ENCODE data around the gene PDZD2. TPM values are rescaled to one million over a fixed set of nuclear protein-coding genes. Genes with fewer than 3 reads are reported as not detected.

The PDZD2 gene
- polyA plus RNA-seq, 3 donors, result 0.10 TPM; not detected in 2

- intact Hi-C loops (cut with micrococcal nuclease), result no loop called here
- no peak overlapping the region for H3K4me2 ChIP-seq (replicated peaks; ENCODE audit: extremely low read depth, low read length, poor library complexity, severe bottlenecking)
- peaks cover 0 to 2% (median 0%) of the 10 kb centered on the region in 3 donors for H3K27me3 Mint-ChIP-seq (ENCODE audit: low read depth in 3 of 3)
These were observed 391.3 kb downstream of the PDZD2 start for GRCh38 chr5:32030222-32030621.

DNA sequence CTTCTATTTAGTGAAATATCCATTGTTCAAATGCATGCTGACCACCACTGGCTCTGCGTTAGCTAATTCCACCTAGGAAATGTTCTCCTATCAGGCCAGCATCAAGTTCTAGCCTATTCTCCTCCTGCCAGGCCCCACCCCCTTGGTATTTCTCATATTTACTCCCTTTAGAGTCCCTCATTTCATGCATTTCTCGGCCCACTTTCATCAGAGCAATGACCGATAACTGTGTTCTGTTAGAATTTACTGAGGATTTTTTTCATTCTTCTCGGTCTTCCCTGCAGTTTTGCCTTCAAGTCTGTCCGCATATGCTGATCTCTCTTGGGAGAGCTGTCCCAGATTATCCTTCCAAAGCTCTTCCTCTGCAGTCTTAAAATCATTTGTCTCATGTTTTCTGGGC lies 391.8 kb downstream of the PDZD2 start:
- H3K4me3 ChIP-seq (replicated peaks in 1 of 3; ENCODE audit: low read depth in 2 of 3, low read length in 3 of 3), result no peak overlapping the region
- no peak overlapping the region for H3K27ac ChIP-seq (ENCODE audit: low read depth in 1 of 2, low read length in 2 of 2)
- intact Hi-C loops (cut with micrococcal nuclease), result no loop called here
- Mint-ChIP-seq H3K27me3 (ENCODE audit: low read depth in 3 of 3) (peaks cover 0 to 2% (median 0%) of the 10 kb centered on the region in 3 donors), H3K9me3 (no peaks in the 10 kb centered on the region), H3K36me3 (no peaks in the 10 kb centered on the region), H3K27ac (peak overlapping the region in 1 of 7 donors; percentile 40), H3K4me3 (no peak overlapping the region), H3K4me1 (peaks cover 42% of the 10 kb centered on the region)
- DNase-seq, result no peak
- H3K27me3 ChIP-seq (ENCODE audit: control insufficient read depth in 2 of 2, insufficient read depth in 2 of 2, low read length in 2 of 2), result no peaks in the 10 kb centered on the region
- no peaks in the 10 kb centered on the region for H3K36me3 ChIP-seq (replicated peaks in 1 of 2; ENCODE audit: control insufficient read depth in 1 of 2, insufficient read depth in 2 of 2, low read length in 2 of 2)
- no peaks in the 10 kb centered on the region for H4K20me1 ChIP-seq (ENCODE audit: insufficient read depth, low read length)
- H3K79me2 ChIP-seq (ENCODE audit: insufficient read depth, low read length), result no peaks in the 10 kb centered on the region
- no peaks in the 10 kb centered on the region for H3K9me3 ChIP-seq (replicated peaks in 1 of 2; ENCODE audit: control insufficient read depth in 1 of 2, insufficient read depth in 1 of 2, low read length in 2 of 2)
- no peak overlapping the region for H3K4me2 ChIP-seq (replicated peaks; ENCODE audit: extremely low read depth, low read length, poor library complexity, severe bottlenecking)
- no peak overlapping the region for H3K9ac ChIP-seq (ENCODE audit: insufficient read depth, low read length, poor library complexity, severe bottlenecking)
- no peak overlapping the region for H2AFZ ChIP-seq (ENCODE audit: insufficient read depth, low read depth, low read length, poor library complexity, severe bottlenecking)
- TF ChIP-seq, protein P1, sequence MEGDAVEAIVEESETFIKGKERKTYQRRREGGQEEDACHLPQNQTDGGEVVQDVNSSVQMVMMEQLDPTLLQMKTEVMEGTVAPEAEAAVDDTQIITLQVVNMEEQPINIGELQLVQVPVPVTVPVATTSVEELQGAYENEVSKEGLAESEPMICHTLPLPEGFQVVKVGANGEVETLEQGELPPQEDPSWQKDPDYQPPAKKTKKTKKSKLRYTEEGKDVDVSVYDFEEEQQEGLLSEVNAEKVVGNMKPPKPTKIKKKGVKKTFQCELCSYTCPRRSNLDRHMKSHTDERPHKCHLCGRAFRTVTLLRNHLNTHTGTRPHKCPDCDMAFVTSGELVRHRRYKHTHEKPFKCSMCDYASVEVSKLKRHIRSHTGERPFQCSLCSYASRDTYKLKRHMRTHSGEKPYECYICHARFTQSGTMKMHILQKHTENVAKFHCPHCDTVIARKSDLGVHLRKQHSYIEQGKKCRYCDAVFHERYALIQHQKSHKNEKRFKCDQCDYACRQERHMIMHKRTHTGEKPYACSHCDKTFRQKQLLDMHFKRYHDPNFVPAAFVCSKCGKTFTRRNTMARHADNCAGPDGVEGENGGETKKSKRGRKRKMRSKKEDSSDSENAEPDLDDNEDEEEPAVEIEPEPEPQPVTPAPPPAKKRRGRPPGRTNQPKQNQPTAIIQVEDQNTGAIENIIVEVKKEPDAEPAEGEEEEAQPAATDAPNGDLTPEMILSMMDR (IDR thresholded peaks at IDR 0.05), result no peak
- peaks cover 23 to 25% of the 10 kb centered on the region in 2 donors for H3K4me1 ChIP-seq (ENCODE audit: control insufficient read depth in 1 of 2, insufficient read depth in 2 of 2, low read length in 2 of 2)
- 100% methylated on average over 3 of the region's 5 CpGs for WGBS (ENCODE audit: insufficient coverage)

More at GRCh38 chr5:32030222-32030621, 391.3 kb downstream of the PDZD2 start:
- no peaks in the 10 kb centered on the region for H4K20me1 ChIP-seq (ENCODE audit: insufficient read depth, low read length)
- Mint-ChIP-seq H3K4me3 (no peak overlapping the region), H3K4me1 (peaks cover 42% of the 10 kb centered on the region), H3K36me3 (no peaks in the 10 kb centered on the region), H3K9me3 (no peaks in the 10 kb centered on the region), H3K27ac (no peak overlapping the region)
- H3K4me1 ChIP-seq (ENCODE audit: control insufficient read depth in 1 of 2, insufficient read depth in 2 of 2, low read length in 2 of 2), result peaks cover 23 to 25% of the 10 kb centered on the region in 2 donors
- H3K27ac ChIP-seq (ENCODE audit: low read depth in 1 of 2, low read length in 2 of 2), result no peak overlapping the region
- TF ChIP-seq, protein P1 (IDR thresholded peaks at IDR 0.05), result no peak
- no peak overlapping the region for H3K9ac ChIP-seq (ENCODE audit: insufficient read depth, low read length, poor library complexity, severe bottlenecking)
- no peaks in the 10 kb centered on the region for H3K36me3 ChIP-seq (replicated peaks in 1 of 2; ENCODE audit: control insufficient read depth in 1 of 2, insufficient read depth in 2 of 2, low read length in 2 of 2)
- no peak overlapping the region for H2AFZ ChIP-seq (ENCODE audit: insufficient read depth, low read depth, low read length, poor library complexity, severe bottlenecking)
- H3K4me3 ChIP-seq (replicated peaks in 1 of 3; ENCODE audit: low read depth in 2 of 3, low read length in 3 of 3), result no peak overlapping the region
- no peaks in the 10 kb centered on the region for H3K9me3 ChIP-seq (replicated peaks in 1 of 2; ENCODE audit: control insufficient read depth in 1 of 2, insufficient read depth in 1 of 2, low read length in 2 of 2)
- H3K79me2 ChIP-seq (ENCODE audit: insufficient read depth, low read length), result no peaks in the 10 kb centered on the region
- 100% methylated on average over 1 of the region's 3 CpGs for WGBS (ENCODE audit: insufficient coverage)
- DNase-seq, result no peak
- no peaks in the 10 kb centered on the region for H3K27me3 ChIP-seq (ENCODE audit: control insufficient read depth in 2 of 2, insufficient read depth in 2 of 2, low read length in 2 of 2)

Measured in CD14-positive monocyte (primary cell).